GM12878 (cell line): ENCODE results near the gene TBC1D10A.

ENCODE experiments used
- EP300 ChIP-seq, 2 experiments: fragments of 150-350 bp in 1 of 2; IDR thresholded peaks; 2 replicates each; pipeline ENCODE4 v1.6.1; 2011 to 2012; ENCODE audit warnings: low read depth in 2 of 2, low read length in 2 of 2, borderline replicate concordance in 1 of 2, improper control_type of control experiment in 1 of 2, inconsistent platforms in 1 of 2; ENCODE audit not compliant: control insufficient read depth in 1 of 2
- EZH2 ChIP-seq: IDR thresholded peaks from 2 replicates; pipeline ENCODE4 v1.6.1; 2012; ENCODE audit warnings: low read depth, mild to moderate bottlenecking, control low read depth, inconsistent platforms, low read length, borderline replicate concordance; ENCODE audit not compliant: control insufficient read depth
- POLR2AphosphoS5 ChIP-seq: IDR thresholded peaks from 2 replicates; pipeline ENCODE4 v1.6.1; 2011; ENCODE audit warnings: mild to moderate bottlenecking, low read length, inconsistent platforms

- no peak for TF ChIP-seq POLR2AphosphoS5
- no peak for TF ChIP-seq EP300 (IDR thresholded peaks at IDR 0.05; ENCODE audit: borderline replicate concordance in 1 of 2, control insufficient read depth in 1 of 2, low read depth in 2 of 2, low read length in 2 of 2)
- no peak for TF ChIP-seq EZH2
Measured at GRCh38 chr22:30370641-30371230, 44.0 kb upstream of the TBC1D10A start.
